ENCODE results near the gene MBD6. TPM values are rescaled to one million over a fixed set of nuclear protein-coding genes. Genes with fewer than 3 reads are reported as not detected.

MBD6 gene
- total and polyA plus RNA-seq, 2 of the 8 experiments (the other 6 are each of a cell fraction or from before 2014, with no cell fraction given): 3.9 to 32.3 TPM

DNA sequence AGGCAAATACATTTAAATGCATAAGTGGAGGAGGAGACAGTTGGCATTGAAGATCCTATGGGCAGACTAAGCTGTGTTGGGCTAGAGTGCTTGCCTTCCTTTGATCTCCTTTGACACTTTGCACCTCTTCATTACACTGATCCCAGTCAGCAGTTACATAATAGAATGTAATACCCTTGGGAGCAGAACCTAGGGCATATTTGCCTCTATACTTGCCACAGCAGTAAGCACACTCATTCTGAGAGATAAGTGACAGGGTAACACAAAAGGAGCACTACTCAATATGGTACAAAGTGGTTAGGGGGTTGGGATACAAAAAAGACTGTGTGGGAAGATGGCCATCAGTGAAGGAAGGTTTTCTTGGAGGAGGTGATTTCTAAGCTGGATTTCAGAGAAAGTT is 25.8 kb upstream of the MBD6 start:
- no peak overlapping the region for H3K4ac ChIP-seq (replicated peaks; ENCODE audit: insufficient read length, low read depth, low read length)
- H2BK120ac ChIP-seq (replicated peaks; ENCODE audit: low read depth, low read length): no peak overlapping the region
- H4K8ac ChIP-seq (ENCODE audit: extremely low read depth, insufficient read depth, low read length): no peak overlapping the region
- H4K5ac ChIP-seq (ENCODE audit: insufficient read length, low read depth, low read length): no peak overlapping the region
- no peaks in the 10 kb centered on the region for H3K4me1 ChIP-seq (replicated peaks in 1 of 4; ENCODE audit: control insufficient read depth in 3 of 4, insufficient read depth in 4 of 4, low read length in 3 of 4)
- peaks cover 0 to 2% of the 10 kb centered on the region in 2 experiments for H4K20me1 ChIP-seq (replicated peaks in 1 of 2; ENCODE audit: control insufficient read depth in 1 of 2, insufficient read depth in 2 of 2, low read length in 2 of 2)
- H3K23me2 ChIP-seq (ENCODE audit: low read depth, low read length): peaks cover 2% of the 10 kb centered on the region; the same call in 1 of the 2 replicates
- CTCF ChIA-PET (ENCODE audit: partially characterized antibody): interaction anchor here (0.6 to 2.5 kb wide), 5 partner anchors 8 to 85 kb away, joined by 3 to 9 read pairs (median 4); partner anchors contain the start of gene MARS1
- no peak overlapping the region for H2BK12ac ChIP-seq (ENCODE audit: low read depth, low read length)
- H2BK15ac ChIP-seq (ENCODE audit: low read length): no peak overlapping the region
- H3K27me3 ChIP-seq (replicated peaks in 1 of 4; ENCODE audit: control insufficient read depth in 3 of 4, extremely low read depth in 1 of 4, insufficient read depth in 3 of 4, low read length in 3 of 4): no peaks in the 10 kb centered on the region
- H3K36me3 ChIP-seq (ENCODE audit: control insufficient read depth in 2 of 4, insufficient read depth in 4 of 4, low read length in 3 of 4): peaks cover 29 to 82% (median 58%) of the 10 kb centered on the region in 4 experiments
- no peak overlapping the region for H3K56ac ChIP-seq (replicated peaks; ENCODE audit: insufficient read length, low read depth, low read length)
- H2AFZ ChIP-seq (ENCODE audit: low read length): no peak overlapping the region
- H3K14ac ChIP-seq (ENCODE audit: insufficient read length): no peak overlapping the region
- H3K9ac ChIP-seq (replicated peaks in 1 of 4; ENCODE audit: extremely low read depth in 1 of 4, low read depth in 3 of 4, low read length in 3 of 4): no peak overlapping the region
- DNase-seq (ENCODE audit: low read depth in 1 of 2, low spot score in 2 of 2) (no peak), FAIRE-seq (no peak)
- peaks cover 5% of the 10 kb centered on the region; the same call in 1 of the 2 replicates for H3K79me1 ChIP-seq (ENCODE audit: low read depth, low read length)
- H3K9me3 ChIP-seq (ENCODE audit: insufficient read depth in 2 of 2, low read depth in 1 of 2, low read length in 1 of 2): no peaks in the 10 kb centered on the region; a peak in 1 of 4 replicates
- peaks cover 0 to 6% of the 10 kb centered on the region in 2 experiments; a peak in 1 of 4 replicates for H3K79me2 ChIP-seq (ENCODE audit: control insufficient read depth in 1 of 2, insufficient read depth in 2 of 2, low read length in 2 of 2)
- no peak overlapping the region for H4K91ac ChIP-seq (replicated peaks; ENCODE audit: insufficient read length, low read length)
- POLR2A ChIA-PET (ENCODE audit: partially characterized antibody): interaction anchor here (0.6 to 1.5 kb wide), 8 partner anchors 34 to 326 kb away, joined by 3 to 4 read pairs (median 3); no protein-coding TSS in a partner anchor
- H3K27ac ChIP-seq (ENCODE audit: low read depth, low read length): no peak overlapping the region
- no peak overlapping the region for H2BK20ac ChIP-seq (ENCODE audit: low read length)
- H3K4me2 ChIP-seq (ENCODE audit: insufficient read depth in 1 of 2, low read depth in 2 of 2, low read length in 2 of 2): no peak overlapping the region
- no peak overlapping the region for H2BK5ac ChIP-seq (ENCODE audit: low read depth, low read length)
- H3K23ac ChIP-seq (ENCODE audit: insufficient read length): no peak overlapping the region
- H3K18ac ChIP-seq (ENCODE audit: extremely low read depth, low read length): no peak overlapping the region
- TF ChIP-seq RBBP5 (IDR thresholded peaks at IDR 0.05; ENCODE audit: borderline replicate concordance, low read depth, low read length): no peak
- no peak for TF ChIP-seq SRF (IDR thresholded peaks at IDR 0.05; ENCODE audit: low read depth, low read length)
- no peak for TF ChIP-seq BRCA1 (IDR thresholded peaks at IDR 0.05; ENCODE audit: low read depth, low read length)
- TF ChIP-seq GTF2F1 (IDR thresholded peaks at IDR 0.05; ENCODE audit: borderline replicate concordance, low read depth, low read length): no peak
- no peak overlapping the region for H3K4me3 ChIP-seq (ENCODE audit: extremely low read depth in 1 of 4, insufficient read depth in 2 of 4, low read depth in 3 of 4, low read length in 4 of 4)
- H2AK5ac ChIP-seq (ENCODE audit: low read depth, low read length): no peak overlapping the region

Data from H1 (cell line).